ENCODE results near the gene RAB11FIP4. TPM values are rescaled to one million over a fixed set of nuclear protein-coding genes. Genes with fewer than 3 reads are reported as not detected.

The RAB11FIP4 gene
- total RNA-seq, 4 donors from 2014 or later: 0.47 to 14.1 (median 1.9) TPM

DNA sequence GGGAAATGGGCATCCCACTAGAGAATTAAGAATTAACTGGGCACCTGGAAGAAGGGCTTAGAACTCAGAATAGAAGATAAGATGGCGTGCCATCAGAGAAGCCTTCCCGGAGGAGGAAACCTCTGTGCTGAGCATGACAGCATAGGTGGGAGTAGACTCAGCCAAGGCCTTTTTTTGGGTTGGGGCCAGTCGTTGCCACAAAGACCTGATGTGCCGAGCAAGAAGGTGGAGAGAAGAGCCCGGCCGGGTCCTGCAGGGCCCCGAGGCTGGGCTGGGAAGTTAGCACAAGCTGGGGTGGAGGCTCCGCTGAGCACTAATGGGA, 1.1 kb upstream of the RAB11FIP4 start:
- Histone ChIP-seq H3K27me3 (peaks cover 68% of the 10 kb centered on the region), H3K4me1 (peaks cover 0 to 31% (median 5%) of the 10 kb centered on the region in 3 donors), H3K9me3 (no peaks in the 10 kb centered on the region), H3K36me3 (no peaks in the 10 kb centered on the region), H3K27ac (no peak overlapping the region), H3K4me3 (no peak overlapping the region)
- ATAC-seq: no peak
- WGBS, 2 donors (ENCODE audit: low coverage in 1 of 2): 90 to 92% methylated on average over 4 to 7 of the region's 8 CpGs
- TF ChIP-seq POLR2AphosphoS5 (IDR thresholded peaks at IDR 0.05) (no peak), EP300 (IDR thresholded peaks at IDR 0.05) (no peak), POLR2A (IDR thresholded peaks at IDR 0.05) (no peak)
- TF ChIP-seq, protein P1, sequence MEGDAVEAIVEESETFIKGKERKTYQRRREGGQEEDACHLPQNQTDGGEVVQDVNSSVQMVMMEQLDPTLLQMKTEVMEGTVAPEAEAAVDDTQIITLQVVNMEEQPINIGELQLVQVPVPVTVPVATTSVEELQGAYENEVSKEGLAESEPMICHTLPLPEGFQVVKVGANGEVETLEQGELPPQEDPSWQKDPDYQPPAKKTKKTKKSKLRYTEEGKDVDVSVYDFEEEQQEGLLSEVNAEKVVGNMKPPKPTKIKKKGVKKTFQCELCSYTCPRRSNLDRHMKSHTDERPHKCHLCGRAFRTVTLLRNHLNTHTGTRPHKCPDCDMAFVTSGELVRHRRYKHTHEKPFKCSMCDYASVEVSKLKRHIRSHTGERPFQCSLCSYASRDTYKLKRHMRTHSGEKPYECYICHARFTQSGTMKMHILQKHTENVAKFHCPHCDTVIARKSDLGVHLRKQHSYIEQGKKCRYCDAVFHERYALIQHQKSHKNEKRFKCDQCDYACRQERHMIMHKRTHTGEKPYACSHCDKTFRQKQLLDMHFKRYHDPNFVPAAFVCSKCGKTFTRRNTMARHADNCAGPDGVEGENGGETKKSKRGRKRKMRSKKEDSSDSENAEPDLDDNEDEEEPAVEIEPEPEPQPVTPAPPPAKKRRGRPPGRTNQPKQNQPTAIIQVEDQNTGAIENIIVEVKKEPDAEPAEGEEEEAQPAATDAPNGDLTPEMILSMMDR (IDR thresholded peaks at IDR 0.05): no peak

DNA sequence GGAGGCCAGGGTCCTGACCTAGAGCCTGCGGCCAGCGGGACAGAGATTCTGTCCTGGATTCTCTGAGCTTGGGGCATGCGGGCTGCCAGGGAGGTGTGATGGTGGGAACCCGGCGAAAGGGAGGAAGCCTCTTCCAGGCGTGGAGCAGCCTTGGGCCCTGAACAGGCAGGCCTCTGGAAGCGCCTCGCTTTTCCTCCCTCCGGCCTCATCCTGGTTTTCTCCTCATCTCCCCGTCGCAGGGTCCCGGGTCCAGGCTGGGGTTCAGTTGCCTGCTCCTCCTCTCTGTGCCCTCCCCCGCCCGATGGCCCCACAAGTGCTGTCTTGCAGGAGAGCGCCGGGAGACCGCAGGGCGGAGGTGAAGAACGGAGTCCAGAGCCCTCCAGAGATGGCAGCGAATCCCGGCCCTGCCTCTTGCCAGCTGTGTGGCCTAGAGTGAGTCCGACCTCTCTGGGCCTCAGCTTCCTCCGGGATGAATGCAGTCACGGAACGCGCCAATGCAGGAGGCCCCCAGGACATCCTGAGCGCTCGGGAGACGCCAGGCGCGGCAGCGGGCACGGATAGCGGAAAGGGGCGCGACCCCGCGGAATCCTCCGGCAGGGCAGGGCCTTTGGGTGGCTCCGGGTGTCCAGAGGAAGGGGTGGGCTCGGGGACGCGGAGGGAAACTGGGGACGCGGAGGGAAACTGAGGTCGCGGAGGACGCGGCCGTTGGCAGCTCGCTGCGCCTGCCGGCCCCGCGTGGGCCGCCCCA, 553 bp upstream of the RAB11FIP4 start:
- H3K4me3 ChIP-seq: peak overlapping the region; percentile 21 to 55
- no peaks in the 10 kb centered on the region for H3K9me3 ChIP-seq
- 32 to 55% methylated on average over 2 to 13 of the region's 56 CpGs for WGBS, 2 donors (ENCODE audit: low coverage in 1 of 2)
- no peak overlapping the region for H3K27ac ChIP-seq
- no peaks in the 10 kb centered on the region for H3K36me3 ChIP-seq
- ATAC-seq: no peak
- H3K4me1 ChIP-seq: peaks cover 0 to 31% (median 5%) of the 10 kb centered on the region in 3 donors
- TF ChIP-seq POLR2A (IDR thresholded peaks at IDR 0.05): no peak
- TF ChIP-seq, protein P1 (IDR thresholded peaks at IDR 0.05): no peak
- no peak for TF ChIP-seq EP300 (IDR thresholded peaks at IDR 0.05)
- no peak for TF ChIP-seq POLR2AphosphoS5 (IDR thresholded peaks at IDR 0.05)
- H3K27me3 ChIP-seq: peaks cover 74% of the 10 kb centered on the region

DNA sequence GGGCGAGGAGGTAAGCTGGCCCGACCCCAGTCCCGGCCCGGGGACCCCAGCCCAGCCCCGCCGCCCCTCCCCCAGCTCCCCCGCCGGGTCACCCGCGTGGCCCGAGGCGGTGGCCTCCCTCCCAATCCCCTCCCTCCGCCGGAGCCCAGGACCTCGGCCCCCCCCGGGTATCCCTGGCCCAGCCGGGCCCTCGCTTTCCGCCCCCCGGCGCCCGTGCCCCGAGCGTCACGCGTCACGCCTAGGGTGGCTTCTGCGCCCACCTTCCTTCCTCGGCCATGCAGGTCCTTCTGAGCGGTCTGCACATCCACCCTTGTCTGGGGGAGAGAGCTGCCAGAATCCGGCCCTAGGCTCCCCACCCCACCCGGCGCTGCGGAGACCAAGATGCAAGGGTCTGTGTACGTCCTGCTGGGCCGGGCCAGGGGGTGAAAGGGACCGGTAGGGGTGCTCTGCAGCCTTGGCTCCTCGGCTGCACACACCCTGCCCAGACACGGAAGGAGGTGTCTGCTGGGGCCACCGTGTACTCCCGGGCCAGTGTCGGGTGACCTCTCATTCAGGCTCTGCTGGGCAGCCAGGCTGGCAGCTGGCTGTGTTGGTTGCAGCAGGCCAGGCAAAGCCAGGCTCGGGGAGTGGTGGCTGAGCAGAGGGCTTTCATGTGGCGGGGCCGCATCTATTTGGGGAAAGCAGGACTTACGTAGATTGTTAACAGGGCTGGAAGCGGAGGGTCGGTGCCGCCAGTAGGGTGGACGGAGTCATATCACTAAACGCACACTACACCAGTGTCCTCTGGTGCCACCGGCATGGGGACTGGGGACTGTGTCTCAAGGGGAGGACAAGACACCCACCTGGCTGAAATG, 754 bp downstream of the RAB11FIP4 start:
- 75% methylated on average over 2 of the region's 52 CpGs; no CpG with 5 or more reads in 1 of the 2 donors for WGBS, 2 donors (ENCODE audit: low coverage in 1 of 2)
- Histone ChIP-seq H3K27ac (no peak overlapping the region), H3K9me3 (no peaks in the 10 kb centered on the region), H3K36me3 (no peaks in the 10 kb centered on the region), H3K27me3 (peaks cover 85% of the 10 kb centered on the region), H3K4me3 (peak overlapping the region; percentile 15 to 55), H3K4me1 (peaks cover 0 to 31% (median 5%) of the 10 kb centered on the region in 3 donors)
- peak; percentile 29 for ATAC-seq
- no peak for TF ChIP-seq EP300 (IDR thresholded peaks at IDR 0.05)
- TF ChIP-seq POLR2A (IDR thresholded peaks at IDR 0.05): no peak
- TF ChIP-seq, protein P1 (IDR thresholded peaks at IDR 0.05): no peak
- TF ChIP-seq POLR2AphosphoS5 (IDR thresholded peaks at IDR 0.05): no peak

DNA sequence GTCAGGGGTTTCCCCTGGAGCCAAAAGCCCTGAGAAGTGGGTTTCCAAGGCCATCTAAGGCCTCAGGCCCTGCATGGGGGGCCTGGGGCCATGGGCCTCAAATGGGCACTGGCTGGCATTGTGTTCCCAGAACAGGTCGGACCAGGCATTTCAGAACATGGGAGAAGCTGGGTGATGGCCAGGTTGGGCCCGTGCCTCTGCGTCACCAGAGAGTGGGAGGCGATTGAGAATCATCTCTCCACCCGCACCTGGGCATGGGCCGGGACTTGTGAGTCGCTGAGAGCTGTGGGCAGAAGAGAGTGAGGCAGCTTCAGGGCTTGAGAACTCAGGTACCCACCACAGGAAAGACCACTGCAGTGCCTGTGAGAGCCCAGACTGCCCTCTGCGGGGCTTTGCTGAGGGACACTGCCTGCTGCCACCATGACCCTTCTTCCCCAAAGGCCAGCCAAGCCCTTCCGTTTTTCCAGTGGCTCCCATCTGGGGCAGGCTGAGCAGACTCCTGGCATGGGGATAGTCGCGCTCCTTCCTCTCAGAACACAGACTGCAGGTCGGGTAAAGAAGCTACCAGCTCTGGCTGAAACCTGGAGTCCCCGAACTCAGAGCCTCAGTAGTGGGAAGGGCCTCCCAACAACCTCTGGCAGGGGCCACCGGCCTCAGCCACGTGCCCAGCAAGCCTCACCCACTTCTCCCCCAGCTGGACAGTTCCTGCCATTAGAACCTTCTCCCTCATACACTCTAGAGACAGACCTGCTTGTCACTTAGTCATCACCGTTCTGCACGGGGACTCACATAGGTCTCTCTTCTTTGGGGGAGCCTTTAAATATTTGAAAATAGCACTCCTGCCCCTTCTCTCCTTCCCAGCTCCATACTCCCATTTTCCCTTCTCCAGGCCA, 1.6 kb downstream of the RAB11FIP4 start:
- H3K27ac ChIP-seq: no peak overlapping the region
- H3K9me3 ChIP-seq: no peaks in the 10 kb centered on the region
- H3K4me1 ChIP-seq: peaks cover 0 to 31% (median 5%) of the 10 kb centered on the region in 3 donors
- TF ChIP-seq EP300 (IDR thresholded peaks at IDR 0.05): no peak
- no peak for TF ChIP-seq POLR2A (IDR thresholded peaks at IDR 0.05)
- TF ChIP-seq, protein P1 (IDR thresholded peaks at IDR 0.05): no peak
- TF ChIP-seq POLR2AphosphoS5 (IDR thresholded peaks at IDR 0.05): no peak
- H3K36me3 ChIP-seq: no peaks in the 10 kb centered on the region
- no peak for ATAC-seq
- no peak overlapping the region for H3K4me3 ChIP-seq
- peaks cover 85% of the 10 kb centered on the region for H3K27me3 ChIP-seq
- 56% methylated on average over 7 of the region's 17 CpGs; no CpG with 5 or more reads in 1 of the 2 donors for WGBS, 2 donors (ENCODE audit: low coverage in 1 of 2)

Measured in gastroesophageal sphincter (tissue), 4 donors.